ENCODE data around the gene DNASE1.

DNASE1 gene

DNA sequence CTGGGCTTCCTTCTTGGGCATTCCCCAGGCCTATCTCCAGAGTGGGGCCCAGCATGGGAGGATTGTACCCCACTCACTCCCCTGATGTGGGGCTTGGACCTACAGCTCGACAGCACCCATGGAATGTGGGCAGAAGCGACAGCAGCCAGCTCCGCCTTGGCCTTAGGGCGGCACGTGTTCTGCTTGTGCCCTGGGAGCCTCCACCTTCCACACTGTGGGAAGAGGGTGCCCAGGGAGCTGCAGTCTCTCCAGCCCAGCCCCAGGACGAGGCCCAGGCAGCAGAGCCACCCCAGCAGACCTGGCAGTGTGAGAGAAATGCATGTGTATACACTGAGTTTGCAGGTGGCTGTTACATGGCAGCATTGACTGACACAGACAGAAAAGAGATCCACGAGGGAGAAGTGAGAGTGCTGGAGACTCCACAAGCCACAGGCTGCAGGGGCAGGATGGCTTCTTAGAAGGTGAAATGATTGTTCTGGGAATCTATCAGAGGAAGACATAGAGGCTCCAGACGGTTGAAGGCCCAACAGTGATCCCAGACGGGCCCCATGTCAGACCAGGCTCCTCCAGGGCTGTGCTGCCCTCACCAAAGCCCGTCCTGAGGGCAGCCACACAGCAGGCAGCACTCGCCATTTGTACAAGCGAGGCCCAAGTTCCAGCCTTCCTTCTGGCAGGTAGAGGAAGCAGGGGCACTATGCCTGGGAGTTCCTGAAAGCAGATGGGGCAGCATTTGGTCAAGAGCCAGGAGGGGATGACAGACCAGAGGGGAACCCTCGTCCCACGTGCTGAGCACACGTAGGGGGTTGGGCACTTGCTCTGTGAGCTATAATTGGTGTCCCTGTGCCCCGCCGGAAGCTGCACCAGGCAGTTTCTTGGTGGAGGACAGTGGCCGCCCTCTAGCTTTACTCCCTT, 2.8 kb upstream of the DNASE1 start:
- no peaks in the 10 kb centered on the region for H3K27me3 ChIP-seq (ENCODE audit: insufficient read depth, low read length)
- no peaks in the 10 kb centered on the region for H4K20me1 ChIP-seq (ENCODE audit: insufficient read depth, low read length)
- H3K79me2 ChIP-seq (ENCODE audit: insufficient read depth, low read length), result no peaks in the 10 kb centered on the region
- H3K9me2 ChIP-seq (ENCODE audit: low read depth, low read length), result no peaks in the 10 kb centered on the region
- no peak overlapping the region for H2AFZ ChIP-seq (ENCODE audit: low read length)
- TF ChIP-seq, protein P1, sequence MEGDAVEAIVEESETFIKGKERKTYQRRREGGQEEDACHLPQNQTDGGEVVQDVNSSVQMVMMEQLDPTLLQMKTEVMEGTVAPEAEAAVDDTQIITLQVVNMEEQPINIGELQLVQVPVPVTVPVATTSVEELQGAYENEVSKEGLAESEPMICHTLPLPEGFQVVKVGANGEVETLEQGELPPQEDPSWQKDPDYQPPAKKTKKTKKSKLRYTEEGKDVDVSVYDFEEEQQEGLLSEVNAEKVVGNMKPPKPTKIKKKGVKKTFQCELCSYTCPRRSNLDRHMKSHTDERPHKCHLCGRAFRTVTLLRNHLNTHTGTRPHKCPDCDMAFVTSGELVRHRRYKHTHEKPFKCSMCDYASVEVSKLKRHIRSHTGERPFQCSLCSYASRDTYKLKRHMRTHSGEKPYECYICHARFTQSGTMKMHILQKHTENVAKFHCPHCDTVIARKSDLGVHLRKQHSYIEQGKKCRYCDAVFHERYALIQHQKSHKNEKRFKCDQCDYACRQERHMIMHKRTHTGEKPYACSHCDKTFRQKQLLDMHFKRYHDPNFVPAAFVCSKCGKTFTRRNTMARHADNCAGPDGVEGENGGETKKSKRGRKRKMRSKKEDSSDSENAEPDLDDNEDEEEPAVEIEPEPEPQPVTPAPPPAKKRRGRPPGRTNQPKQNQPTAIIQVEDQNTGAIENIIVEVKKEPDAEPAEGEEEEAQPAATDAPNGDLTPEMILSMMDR (IDR thresholded peaks at IDR 0.05; ENCODE audit: low read length), result no peak
- H3F3A ChIP-seq (ENCODE audit: insufficient read depth, low read length), result no peaks in the 10 kb centered on the region
- peaks cover 48% of the 10 kb centered on the region for H3K36me3 ChIP-seq (ENCODE audit: insufficient read depth, low read length)
- H3K9ac ChIP-seq (ENCODE audit: low read length), result no peak overlapping the region; the same call in 1 of the 2 replicates
- H3K27ac ChIP-seq (ENCODE audit: low read depth, low read length, poor library complexity, severe bottlenecking), result peak overlapping the region; percentile 47
- H3K4me1 ChIP-seq (ENCODE audit: insufficient read depth, low read length, severe bottlenecking), result peaks cover 34% of the 10 kb centered on the region
- no peak overlapping the region for H3K4me3 ChIP-seq (ENCODE audit: low read depth, low read length, poor library complexity, severe bottlenecking)
- H3K4me2 ChIP-seq (ENCODE audit: low read length), result no peak overlapping the region
- H3K9me3 ChIP-seq (ENCODE audit: low read length), result no peaks in the 10 kb centered on the region

DNA sequence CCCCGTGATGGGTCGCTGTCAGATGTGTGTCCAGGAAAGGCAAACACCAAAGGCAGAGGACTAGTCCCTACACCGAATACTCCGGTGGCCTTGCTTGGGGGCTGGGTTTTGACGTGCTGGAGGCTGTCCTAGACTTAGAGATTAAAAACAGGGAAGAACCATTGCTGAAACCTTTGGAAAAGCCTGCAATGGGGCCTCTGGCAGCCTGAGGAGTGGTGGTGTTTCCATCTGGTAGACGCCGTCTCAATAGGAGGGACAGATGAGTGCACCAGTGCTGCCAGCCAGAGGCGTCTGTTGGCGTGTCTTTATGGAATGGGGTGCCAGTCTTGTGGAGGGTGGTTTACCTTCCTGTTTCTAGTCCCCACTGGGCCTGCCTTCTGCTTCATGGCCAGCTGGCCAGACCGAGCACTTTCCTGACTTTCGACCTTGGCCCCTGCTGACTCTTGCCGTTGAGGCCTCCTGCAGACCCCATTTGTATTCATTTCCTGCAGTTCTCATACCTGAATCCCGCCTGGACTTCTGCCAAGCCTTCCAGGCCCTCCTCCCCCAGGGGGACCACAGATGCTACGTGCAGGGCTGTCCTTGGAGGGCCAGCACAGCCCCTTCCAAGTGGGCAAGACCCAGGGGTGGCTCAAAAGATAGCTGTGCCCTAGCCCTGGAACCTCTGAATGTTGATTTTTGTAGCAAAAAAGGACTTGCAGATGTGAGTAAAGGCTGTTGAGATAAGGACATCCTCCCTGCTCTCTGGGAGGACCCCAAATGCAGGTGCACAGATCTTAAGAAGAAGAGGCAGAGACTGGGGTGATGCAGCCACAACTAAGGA, 1.9 kb upstream of the DNASE1 start:
- H3K36me3 ChIP-seq (ENCODE audit: insufficient read depth, low read length), result peaks cover 56% of the 10 kb centered on the region
- H3K27ac ChIP-seq (ENCODE audit: low read depth, low read length, poor library complexity, severe bottlenecking), result peak overlapping the region; percentile 47
- no peak overlapping the region for H3K4me2 ChIP-seq (ENCODE audit: low read length)
- no peak overlapping the region for H3K9ac ChIP-seq (ENCODE audit: low read length)
- H3K79me2 ChIP-seq (ENCODE audit: insufficient read depth, low read length), result no peaks in the 10 kb centered on the region
- no peak overlapping the region for H2AFZ ChIP-seq (ENCODE audit: low read length)
- H3K9me2 ChIP-seq (ENCODE audit: low read depth, low read length), result no peaks in the 10 kb centered on the region
- TF ChIP-seq, protein P1 (IDR thresholded peaks at IDR 0.05; ENCODE audit: low read length), result no peak
- TF ChIP-seq EZH2 (IDR thresholded peaks at IDR 0.05; ENCODE audit: borderline replicate concordance, low read length), result no peak
- H3K9me3 ChIP-seq (ENCODE audit: low read length), result no peaks in the 10 kb centered on the region
- no peaks in the 10 kb centered on the region for H3F3A ChIP-seq (ENCODE audit: insufficient read depth, low read length)
- H3K4me3 ChIP-seq (ENCODE audit: low read depth, low read length, poor library complexity, severe bottlenecking), result no peak overlapping the region
- H4K20me1 ChIP-seq (ENCODE audit: insufficient read depth, low read length), result no peaks in the 10 kb centered on the region
- no peaks in the 10 kb centered on the region for H3K27me3 ChIP-seq (ENCODE audit: insufficient read depth, low read length)
- peaks cover 34% of the 10 kb centered on the region for H3K4me1 ChIP-seq (ENCODE audit: insufficient read depth, low read length, severe bottlenecking)

DNA sequence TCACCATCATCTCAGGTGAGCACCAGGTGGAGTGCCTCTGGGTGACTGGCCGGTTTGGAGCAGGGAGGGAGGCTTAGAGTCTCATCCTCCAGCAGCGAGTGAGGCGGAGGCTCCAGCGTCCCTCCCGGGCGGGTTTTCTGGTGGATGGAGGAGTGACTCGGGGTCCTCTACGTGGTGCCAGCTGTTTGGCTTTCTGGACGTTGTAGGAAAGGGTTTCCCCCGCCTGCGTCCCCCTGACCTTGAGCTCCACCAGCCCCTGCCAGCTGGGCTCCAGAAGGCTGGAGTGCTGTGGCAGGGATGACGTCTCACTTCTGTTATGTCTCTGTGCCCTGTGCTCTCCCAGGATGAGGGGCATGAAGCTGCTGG, 522 bp downstream of the DNASE1 start:
- Histone ChIP-seq H3K4me1 (ENCODE audit: insufficient read depth, low read length, severe bottlenecking) (peaks cover 34% of the 10 kb centered on the region), H3K9me2 (ENCODE audit: low read depth, low read length) (no peaks in the 10 kb centered on the region), H3K27ac (ENCODE audit: low read depth, low read length, poor library complexity, severe bottlenecking) (peak overlapping the region; percentile 63), H3K9ac (ENCODE audit: low read length) (no peak overlapping the region; the same call in 1 of the 2 replicates), H3K4me2 (ENCODE audit: low read length) (no peak overlapping the region), H3K79me2 (ENCODE audit: insufficient read depth, low read length) (no peaks in the 10 kb centered on the region), H3K36me3 (ENCODE audit: insufficient read depth, low read length) (peaks cover 80% of the 10 kb centered on the region), H3K9me3 (ENCODE audit: low read length) (no peaks in the 10 kb centered on the region), H4K20me1 (ENCODE audit: insufficient read depth, low read length) (no peaks in the 10 kb centered on the region), H2AFZ (ENCODE audit: low read length) (no peak overlapping the region), H3K4me3 (ENCODE audit: low read depth, low read length, poor library complexity, severe bottlenecking) (no peak overlapping the region), H3F3A (ENCODE audit: insufficient read depth, low read length) (no peaks in the 10 kb centered on the region), H3K27me3 (ENCODE audit: insufficient read depth, low read length) (no peaks in the 10 kb centered on the region)
- TF ChIP-seq, protein P1 (IDR thresholded peaks at IDR 0.05; ENCODE audit: low read length), result no peak
- no peak for TF ChIP-seq EZH2 (IDR thresholded peaks at IDR 0.05; ENCODE audit: borderline replicate concordance, low read length)
